AG04449 (cell line): ENCODE measurements around the gene GPHN.
"Not testable (repeated sequence)": the region's sequence is repeated elsewhere in the genome, so short reads cannot be mapped to it uniquely, and the experiment has no call there.

Source experiments
- CTCF ChIA-PET: fragments of 350-600 bp; formaldehyde crosslinking; extraction: SDS; loops from one replicate; lab custom pipeline; 2021; ENCODE audit warnings: antibody characterized with exemption; lab: Yijun Ruan, JAX
- POLR2A ChIA-PET: fragments of 400-600, 350-600 bp; formaldehyde crosslinking; extraction: SDS; loops from one replicate; lab custom pipeline; 2020; ENCODE audit warnings: antibody characterized with exemption, inconsistent platforms; lab: Yijun Ruan, JAX
- DNase-seq: peaks from one replicate; pipeline ENCODE4 v3.0.0-alpha.2; 2010; ENCODE audit warnings: low read depth, low spot score
- H3K4me3 ChIP-seq: 2 replicates; pipeline ENCODE4 v1.5.1; 2011; ENCODE audit warnings: low read depth, mild to moderate bottlenecking, control low read depth, low read length
- TF ChIP-seq, protein P1 (sequence below): IDR thresholded peaks from one replicate; pipeline ENCODE4 v1.5.1; 2011; ENCODE audit warnings: mild to moderate bottlenecking, moderate library complexity, low read length, control low read depth, inconsistent platforms; ENCODE audit not compliant: insufficient read depth; ENCODE audit errors: missing control alignments

The GPHN gene

DNA sequence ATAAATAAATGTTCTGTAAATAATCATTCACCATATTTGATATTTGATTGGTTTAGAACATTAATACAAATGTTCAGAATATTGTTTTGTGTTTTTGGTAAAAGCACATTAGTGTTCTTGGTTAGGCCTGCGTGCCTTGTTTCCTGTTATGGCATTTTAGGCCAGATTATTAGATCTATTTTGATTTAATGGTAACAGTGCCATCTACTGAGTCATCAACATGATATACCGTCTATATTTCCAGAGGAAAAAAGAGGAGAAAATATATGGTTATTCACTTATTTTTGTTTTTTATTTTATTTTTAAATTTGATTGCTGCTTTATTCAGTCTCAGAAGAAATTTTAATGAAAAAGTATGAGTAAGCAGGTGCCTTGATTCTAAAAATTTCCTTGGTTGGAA, 60.3 kb downstream of the GPHN start:
- no peak for DNase-seq
- TF ChIP-seq, protein P1, sequence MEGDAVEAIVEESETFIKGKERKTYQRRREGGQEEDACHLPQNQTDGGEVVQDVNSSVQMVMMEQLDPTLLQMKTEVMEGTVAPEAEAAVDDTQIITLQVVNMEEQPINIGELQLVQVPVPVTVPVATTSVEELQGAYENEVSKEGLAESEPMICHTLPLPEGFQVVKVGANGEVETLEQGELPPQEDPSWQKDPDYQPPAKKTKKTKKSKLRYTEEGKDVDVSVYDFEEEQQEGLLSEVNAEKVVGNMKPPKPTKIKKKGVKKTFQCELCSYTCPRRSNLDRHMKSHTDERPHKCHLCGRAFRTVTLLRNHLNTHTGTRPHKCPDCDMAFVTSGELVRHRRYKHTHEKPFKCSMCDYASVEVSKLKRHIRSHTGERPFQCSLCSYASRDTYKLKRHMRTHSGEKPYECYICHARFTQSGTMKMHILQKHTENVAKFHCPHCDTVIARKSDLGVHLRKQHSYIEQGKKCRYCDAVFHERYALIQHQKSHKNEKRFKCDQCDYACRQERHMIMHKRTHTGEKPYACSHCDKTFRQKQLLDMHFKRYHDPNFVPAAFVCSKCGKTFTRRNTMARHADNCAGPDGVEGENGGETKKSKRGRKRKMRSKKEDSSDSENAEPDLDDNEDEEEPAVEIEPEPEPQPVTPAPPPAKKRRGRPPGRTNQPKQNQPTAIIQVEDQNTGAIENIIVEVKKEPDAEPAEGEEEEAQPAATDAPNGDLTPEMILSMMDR, result no peak
- POLR2A ChIA-PET, result no interaction called here
- no peak overlapping the region for H3K4me3 ChIP-seq
- CTCF ChIA-PET, result no interaction called here

DNA sequence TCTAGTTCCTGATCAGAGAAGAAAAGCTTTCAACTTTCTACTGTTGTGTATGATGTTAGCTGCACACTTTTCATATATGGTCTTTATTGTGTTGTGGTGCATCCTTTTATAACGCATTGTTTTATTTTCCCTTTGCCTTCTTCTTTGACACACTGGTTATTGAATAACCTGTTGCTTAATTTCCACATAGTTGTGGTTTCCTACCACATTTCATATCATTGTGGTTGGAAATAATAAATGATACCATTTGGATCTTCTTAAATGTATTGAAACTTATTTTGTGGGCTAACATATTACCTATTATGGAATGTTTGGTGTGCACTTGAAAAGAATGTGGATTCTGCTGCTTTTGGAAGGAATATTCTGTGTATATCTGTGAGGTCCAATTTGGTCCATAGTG, 64.9 kb downstream of the GPHN start:
- TF ChIP-seq, protein P1, result no peak
- POLR2A ChIA-PET, result no interaction called here
- CTCF ChIA-PET, result no interaction called here
- no peak for DNase-seq
- H3K4me3 ChIP-seq, result no peak overlapping the region

DNA sequence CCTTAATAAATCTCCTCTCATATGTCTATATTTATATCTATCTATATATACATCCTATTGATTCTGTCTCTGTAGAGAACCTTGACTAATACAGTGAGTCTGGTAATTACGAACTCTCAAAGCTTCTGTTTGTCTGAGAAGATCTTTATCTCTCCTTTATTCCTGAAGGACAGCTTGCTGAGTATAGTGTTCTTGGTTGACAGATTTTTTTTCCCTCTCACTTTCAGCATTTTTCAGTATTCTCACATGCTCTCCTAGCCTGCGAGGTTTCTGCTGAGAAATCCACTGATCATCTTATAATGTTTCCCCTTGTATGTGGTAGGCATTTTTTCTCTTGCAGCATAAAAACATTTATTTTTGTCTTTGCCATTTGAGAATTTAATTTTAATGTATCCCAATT, 67.1 kb downstream of the GPHN start:
- TF ChIP-seq, protein P1, result no peak
- no peak overlapping the region for H3K4me3 ChIP-seq
- CTCF ChIA-PET, result no interaction called here
- DNase-seq, result no peak
- POLR2A ChIA-PET, result no interaction called here

DNA sequence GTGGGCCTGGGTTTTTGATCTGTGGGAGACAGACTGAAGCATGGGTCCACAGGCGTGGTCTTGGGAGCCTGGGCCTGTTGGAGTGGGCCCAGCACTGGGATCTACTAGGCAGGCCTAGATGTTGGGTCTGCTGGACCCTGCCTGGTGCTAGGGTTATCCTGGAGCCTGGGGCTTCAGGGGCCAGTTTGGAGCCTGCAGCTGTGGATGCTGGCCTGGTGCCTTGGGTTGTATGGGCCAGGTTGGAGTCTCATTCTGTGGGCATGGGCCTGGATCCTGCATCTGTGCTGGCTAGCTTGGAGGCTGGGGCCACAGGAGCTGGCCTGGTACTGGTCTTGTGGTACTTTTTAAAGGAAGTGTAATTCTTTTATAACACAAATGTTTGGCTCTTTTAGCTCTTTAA, 68.0 kb downstream of the GPHN start:
- CTCF ChIA-PET, result no interaction called here
- H3K4me3 ChIP-seq, result no peak overlapping the region
- POLR2A ChIA-PET, result no interaction called here
- no peak for DNase-seq
- TF ChIP-seq, protein P1, result no peak

DNA sequence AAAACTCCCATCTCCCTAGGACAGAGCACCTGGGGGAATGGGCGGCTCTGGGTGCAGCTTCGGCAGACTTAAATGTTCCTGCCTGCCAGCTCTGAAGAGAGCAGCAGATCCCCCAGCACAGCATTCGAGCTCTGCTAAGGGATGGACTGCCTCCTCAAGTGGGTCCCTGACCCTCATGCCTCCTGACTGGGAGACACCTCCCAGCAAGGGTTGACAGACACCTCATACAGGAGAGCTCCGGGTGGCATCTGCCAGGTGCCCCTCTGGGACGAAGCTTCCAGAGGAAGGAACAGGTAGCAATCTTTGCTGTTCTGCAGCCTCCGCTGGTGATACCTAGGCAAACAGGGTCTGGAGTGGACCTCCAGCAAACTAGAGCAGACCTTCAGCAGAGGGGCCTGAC, 79.8 kb downstream of the GPHN start:
- CTCF ChIA-PET, DNase-seq, POLR2A ChIA-PET, H3K4me3 ChIP-seq: not testable (repeated sequence)

DNA sequence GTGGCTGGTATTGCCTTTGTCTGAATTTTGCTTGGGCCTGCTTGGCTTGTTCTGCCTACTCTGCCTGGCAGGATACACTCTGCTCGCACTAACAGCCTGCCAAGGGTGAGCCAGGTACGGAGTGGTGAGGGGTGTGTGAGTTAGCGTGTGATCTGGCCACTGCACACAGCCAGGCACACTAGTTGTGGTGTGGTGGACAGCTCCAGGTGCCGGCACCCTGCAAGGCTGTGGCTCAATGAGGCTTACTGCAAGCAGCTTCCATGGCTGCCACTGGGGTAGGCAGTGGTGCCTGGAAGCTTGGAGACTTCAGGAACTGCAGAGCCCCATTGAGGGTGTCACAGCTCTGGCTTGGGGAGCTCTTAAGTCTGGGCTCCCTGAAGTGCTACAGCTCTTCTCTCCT, 87.4 kb downstream of the GPHN start:
- no peak overlapping the region for H3K4me3 ChIP-seq
- no peak for DNase-seq
- CTCF ChIA-PET, result no interaction called here
- TF ChIP-seq, protein P1, result no peak
- POLR2A ChIA-PET, result no interaction called here

DNA sequence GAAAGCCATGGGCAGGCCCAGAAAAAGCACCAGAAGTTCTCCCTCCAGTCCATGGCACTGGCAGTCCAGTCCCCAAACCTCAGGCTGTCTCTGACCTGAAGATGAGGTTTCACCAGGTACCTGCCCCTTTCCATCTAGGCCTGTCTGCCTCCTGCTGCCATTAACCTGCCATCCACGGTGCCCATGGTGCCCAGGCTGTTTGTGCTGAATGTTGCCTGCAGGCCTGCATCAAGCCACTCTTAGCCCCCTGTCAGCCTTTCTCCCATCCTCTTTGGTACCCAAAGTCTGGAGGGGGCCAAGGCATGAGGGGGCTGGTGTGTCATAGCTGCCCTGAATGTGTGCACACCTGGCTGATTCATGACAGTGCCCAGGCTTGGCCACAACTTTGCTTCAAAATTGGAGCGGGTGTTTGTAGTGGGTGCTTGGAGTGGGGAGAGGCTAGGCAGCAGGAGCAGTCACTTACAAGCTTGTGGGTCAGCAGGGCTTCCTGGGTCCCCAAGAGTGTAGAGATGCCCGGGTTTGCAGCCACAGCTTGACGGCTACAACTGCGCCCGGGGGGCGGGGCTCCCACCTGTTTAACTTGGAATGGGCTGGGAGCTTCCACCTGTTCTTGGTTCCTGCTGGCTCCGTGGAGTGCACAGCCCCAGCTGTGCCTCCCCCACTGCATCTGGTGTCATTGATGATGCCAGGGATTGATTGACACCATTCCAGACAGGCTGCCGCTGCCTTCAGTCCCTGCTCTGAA, 88.5 kb downstream of the GPHN start:
- TF ChIP-seq, protein P1, result no peak
- no peak for DNase-seq
- ChIA-PET POLR2A (no interaction called here), CTCF (no interaction called here)
- no peak overlapping the region for H3K4me3 ChIP-seq
